HEK293 (cell line): Measurements from ENCODE around the gene ZNF507.

Experiments used
- GLIS2 ChIP-seq: fragments of 450-650 bp; formaldehyde crosslinking; IDR thresholded peaks from 2 replicates; pipeline ENCODE4 v1.5.1; 2016; ENCODE audit warnings: missing biosample characterization, missing genetic modification characterization
- HIC1 ChIP-seq: fragments of 450-650 bp; formaldehyde crosslinking; IDR thresholded peaks from 2 replicates; pipeline ENCODE4 v1.5.1; 2016; ENCODE audit warnings: missing biosample characterization, missing genetic modification characterization
- KLF10 ChIP-seq: fragments of 450-650 bp; IDR thresholded peaks from 2 replicates; pipeline ENCODE4 v1.5.1; 2018; ENCODE audit warnings: missing biosample characterization, mild to moderate bottlenecking, missing genetic modification characterization
- MYNN ChIP-seq: fragments of 450-650 bp; formaldehyde crosslinking; IDR thresholded peaks from 2 replicates; pipeline ENCODE4 v1.5.1; 2016; ENCODE audit warnings: missing biosample characterization, missing genetic modification characterization, borderline replicate concordance
- SALL2 ChIP-seq: fragments of 450-650 bp; formaldehyde crosslinking; IDR thresholded peaks from 2 replicates; pipeline ENCODE4 v1.5.0; 2017; ENCODE audit warnings: missing biosample characterization, mild to moderate bottlenecking, missing genetic modification characterization, borderline replicate concordance
- SCRT2 ChIP-seq: fragments of 450-650 bp; formaldehyde crosslinking; IDR thresholded peaks from 2 replicates; pipeline ENCODE4 v1.5.1; 2016; ENCODE audit warnings: missing biosample characterization, missing genetic modification characterization
- SETDB1 ChIP-seq: IDR thresholded peaks from one replicate; pipeline ENCODE4 v1.6.1; 2017; ENCODE audit warnings: mild to moderate bottlenecking, low read length, moderate library complexity, mixed read lengths; ENCODE audit not compliant: insufficient read length
- ZBTB7A ChIP-seq: fragments of 450-650 bp; formaldehyde crosslinking; IDR thresholded peaks from 2 replicates; pipeline ENCODE4 v1.5.1; 2016; ENCODE audit warnings: low read depth, missing biosample characterization, missing genetic modification characterization
- ZFP69B ChIP-seq: fragments of 450-650 bp; formaldehyde crosslinking; IDR thresholded peaks from 2 replicates; pipeline ENCODE4 v1.5.1; 2016; ENCODE audit warnings: missing biosample characterization, missing genetic modification characterization
- ZNF114 ChIP-seq: fragments of 450-650 bp; formaldehyde crosslinking; IDR thresholded peaks from 2 replicates; pipeline ENCODE4 v1.5.0; 2017; ENCODE audit warnings: missing biosample characterization, missing genetic modification characterization
- ZNF133 ChIP-seq: fragments of 450-650 bp; formaldehyde crosslinking; IDR thresholded peaks from 2 replicates; pipeline ENCODE4 v1.5.1; 2016; ENCODE audit warnings: missing biosample characterization, missing genetic modification characterization
- ZNF157 ChIP-seq: fragments of 450-650 bp; formaldehyde crosslinking; IDR thresholded peaks from 2 replicates; pipeline ENCODE4 v1.5.1; 2016; ENCODE audit warnings: missing biosample characterization, missing genetic modification characterization
- ZNF16 ChIP-seq: fragments of 450-650 bp; formaldehyde crosslinking; IDR thresholded peaks from 2 replicates; pipeline ENCODE4 v1.5.1; 2016; ENCODE audit warnings: low read depth, missing biosample characterization, missing genetic modification characterization
- ZNF18 ChIP-seq: fragments of 450-650 bp; formaldehyde crosslinking; IDR thresholded peaks from 2 replicates; pipeline ENCODE4 v1.5.1; 2016; ENCODE audit warnings: missing biosample characterization, missing genetic modification characterization
- ZNF202 ChIP-seq: fragments of 450-650 bp; formaldehyde crosslinking; IDR thresholded peaks from 2 replicates; pipeline ENCODE4 v1.5.1; 2016; ENCODE audit warnings: missing biosample characterization, missing genetic modification characterization, borderline replicate concordance
- ZNF311 ChIP-seq: fragments of 450-650 bp; formaldehyde crosslinking; IDR thresholded peaks from 2 replicates; pipeline ENCODE4 v1.5.1; 2017; ENCODE audit warnings: missing biosample characterization, missing genetic modification characterization, borderline replicate concordance
- ZNF341 ChIP-seq: fragments of 450-650 bp; formaldehyde crosslinking; IDR thresholded peaks from 2 replicates; pipeline ENCODE4; 2016; ENCODE audit warnings: low read depth, missing biosample characterization, missing genetic modification characterization
- ZNF37A ChIP-seq: fragments of 450-650 bp; IDR thresholded peaks from 2 replicates; pipeline ENCODE4 v1.5.1; 2018; ENCODE audit warnings: missing biosample characterization, missing genetic modification characterization
- ZNF391 ChIP-seq: fragments of 450-650 bp; formaldehyde crosslinking; IDR thresholded peaks from 2 replicates; pipeline ENCODE4 v1.5.1; 2016; ENCODE audit warnings: low read depth, missing biosample characterization, missing genetic modification characterization, borderline replicate concordance
- ZNF423 ChIP-seq: fragments of 450-650 bp; formaldehyde crosslinking; IDR thresholded peaks from 2 replicates; pipeline ENCODE4 v1.5.1; 2016; ENCODE audit warnings: missing biosample characterization, missing genetic modification characterization
- ZNF449 ChIP-seq: fragments of 450-650 bp; formaldehyde crosslinking; IDR thresholded peaks from 2 replicates; pipeline ENCODE4 v1.5.1; 2017; ENCODE audit warnings: missing biosample characterization, mild to moderate bottlenecking, missing genetic modification characterization, moderate library complexity
- ZNF488 ChIP-seq: fragments of 450-650 bp; formaldehyde crosslinking; IDR thresholded peaks from 2 replicates; pipeline ENCODE4 v1.5.1; 2016; ENCODE audit warnings: missing biosample characterization, missing genetic modification characterization
- ZNF501 ChIP-seq: fragments of 450-650 bp; formaldehyde crosslinking; IDR thresholded peaks from 2 replicates; pipeline ENCODE4 v1.5.1; 2016; ENCODE audit warnings: missing biosample characterization, missing genetic modification characterization
- ZNF510 ChIP-seq: fragments of 450-650 bp; formaldehyde crosslinking; IDR thresholded peaks from 2 replicates; pipeline ENCODE4 v1.5.1; 2018; ENCODE audit warnings: mild to moderate bottlenecking, missing genetic modification characterization, missing biosample characterization; ENCODE audit not compliant: insufficient replicate concordance
- ZNF555 ChIP-seq: fragments of 450-650 bp; formaldehyde crosslinking; conservative IDR thresholded peaks from 2 replicates; pipeline ENCODE4 v1.5.1; 2017; ENCODE audit warnings: missing biosample characterization, mild to moderate bottlenecking, missing genetic modification characterization, inconsistent platforms
- ZNF560 ChIP-seq: fragments of 450-650 bp; formaldehyde crosslinking; IDR thresholded peaks from 2 replicates; pipeline ENCODE4 v1.5.1; 2017; ENCODE audit warnings: missing biosample characterization, missing genetic modification characterization, borderline replicate concordance
- ZNF571 ChIP-seq: fragments of 450-650 bp; formaldehyde crosslinking; IDR thresholded peaks from 2 replicates; pipeline ENCODE4 v1.5.0; 2017; ENCODE audit warnings: missing biosample characterization, missing genetic modification characterization
- ZNF623 ChIP-seq: fragments of 450-650 bp; formaldehyde crosslinking; IDR thresholded peaks from 2 replicates; pipeline ENCODE4 v1.5.1; 2016; ENCODE audit warnings: missing biosample characterization, missing genetic modification characterization
- ZNF624 ChIP-seq: fragments of 450-650 bp; formaldehyde crosslinking; IDR thresholded peaks from 2 replicates; pipeline ENCODE4 v1.5.1; 2017; ENCODE audit warnings: missing biosample characterization, missing genetic modification characterization
- ZNF629 ChIP-seq: fragments of 450-650 bp; formaldehyde crosslinking; IDR thresholded peaks from 2 replicates; pipeline ENCODE4 v1.5.1; 2017; ENCODE audit warnings: missing biosample characterization, missing genetic modification characterization
- ZNF654 ChIP-seq: fragments of 450-650 bp; formaldehyde crosslinking; IDR thresholded peaks from 2 replicates; pipeline ENCODE4 v1.5.1; 2016; ENCODE audit warnings: low read depth, missing biosample characterization, missing genetic modification characterization
- ZNF660 ChIP-seq: fragments of 450-650 bp; IDR thresholded peaks from 2 replicates; pipeline ENCODE4 v1.5.1; 2018; ENCODE audit warnings: missing biosample characterization, mild to moderate bottlenecking, missing genetic modification characterization
- ZNF670 ChIP-seq: fragments of 450-650 bp; formaldehyde crosslinking; IDR thresholded peaks from 2 replicates; pipeline ENCODE4 v1.5.1; 2016; ENCODE audit warnings: missing biosample characterization, missing genetic modification characterization, low read depth
- ZNF704 ChIP-seq: fragments of 450-650 bp; formaldehyde crosslinking; IDR thresholded peaks from 2 replicates; pipeline ENCODE4 v1.5.1; 2016; ENCODE audit warnings: missing biosample characterization, missing genetic modification characterization
- ZSCAN30 ChIP-seq: fragments of 450-650 bp; IDR thresholded peaks from 2 replicates; pipeline ENCODE4 v1.5.1; 2018; ENCODE audit warnings: missing biosample characterization, mild to moderate bottlenecking, missing genetic modification characterization, moderate library complexity

Gene ZNF507

GRCh38 chr19:32387701-32388392, 42.4 kb downstream of the ZNF507 start (continued):
- TF ChIP-seq ZNF18 (tag by site-specific recombination) (no peak), ZNF560 (tag by site-specific recombination) (no peak), KLF10 (tag by site-specific recombination) (no peak; the same call in 1 of the 2 replicates), ZNF670 (tag by site-specific recombination) (no peak), ZNF624 (tag by site-specific recombination) (no peak), ZSCAN30 (peak; percentile 7), ZNF202 (tag by site-specific recombination) (no peak), ZNF449 (tag by site-specific recombination) (peak; percentile 65; the same call in 1 of the 2 replicates), ZNF629 (tag by site-specific recombination) (peak; percentile 49; the same call in 1 of the 2 replicates), ZNF623 (no peak), ZNF555 (no peak), ZNF157 (tag by site-specific recombination) (no peak), ZNF510 (tag by site-specific recombination) (no peak), ZNF391 (peak; percentile 32; the same call in 1 of the 2 replicates), ZNF114 (no peak), ZNF501 (tag by site-specific recombination) (peak; percentile 43), ZNF311 (no peak), MYNN (tag by site-specific recombination) (no peak), SALL2 (tag by site-specific recombination) (no peak), ZNF488 (tag by site-specific recombination) (no peak), SETDB1 (no peak), ZNF660 (tag by site-specific recombination) (peak; percentile 83), GLIS2 (tag by site-specific recombination) (no peak), ZNF704 (tag by site-specific recombination) (no peak), ZNF37A (tag by site-specific recombination) (peak; percentile 51; the same call in 1 of the 2 replicates), ZFP69B (no peak), HIC1 (tag by site-specific recombination) (no peak), ZNF423 (tag by site-specific recombination) (no peak), SCRT2 (tag by site-specific recombination) (peak; percentile 88), ZBTB7A (no peak), ZNF133 (tag by site-specific recombination) (no peak), ZNF16 (tag by site-specific recombination) (no peak), ZNF571 (tag by site-specific recombination) (no peak), ZNF341 (tag by site-specific recombination) (no peak), ZNF654 (tag by site-specific recombination) (peak; percentile 5)
